Measurements from ENCODE around the gene FGF14.

GRCh38 chr13:101695870-101696516 lies 705.9 kb downstream of the FGF14 start:
- TF ChIP-seq EZH2 (IDR thresholded peaks at IDR 0.05; ENCODE audit: borderline replicate concordance, low read depth, low read length, severe bottlenecking) (no peak), FOS (IDR thresholded peaks at IDR 0.05; ENCODE audit: borderline replicate concordance, insufficient read depth, low read length) (no peak), CTCF (IDR thresholded peaks at IDR 0.05; ENCODE audit: extremely low read depth in 1 of 2, insufficient read depth in 1 of 2, low read depth in 1 of 2, low read length in 2 of 2) (no peak), POLR2A (IDR thresholded peaks at IDR 0.05; ENCODE audit: low read depth, low read length) (no peak), GATA2 (IDR thresholded peaks at IDR 0.05; ENCODE audit: insufficient read depth, insufficient read length, low read depth, low read length) (no peak), POLR2AphosphoS5 (IDR thresholded peaks at IDR 0.05; ENCODE audit: insufficient read depth, low read depth, low read length) (no peak), MYC (IDR thresholded peaks at IDR 0.05; ENCODE audit: low read depth, low read length) (no peak)
